ENCODE results near the gene ZNF619. TPM values are rescaled to one million over a fixed set of nuclear protein-coding genes. Genes with fewer than 3 reads are reported as not detected.

Gene ZNF619
- polyA plus RNA-seq, 3 donors: 1.0 to 1.6 (median 1.3) TPM

DNA sequence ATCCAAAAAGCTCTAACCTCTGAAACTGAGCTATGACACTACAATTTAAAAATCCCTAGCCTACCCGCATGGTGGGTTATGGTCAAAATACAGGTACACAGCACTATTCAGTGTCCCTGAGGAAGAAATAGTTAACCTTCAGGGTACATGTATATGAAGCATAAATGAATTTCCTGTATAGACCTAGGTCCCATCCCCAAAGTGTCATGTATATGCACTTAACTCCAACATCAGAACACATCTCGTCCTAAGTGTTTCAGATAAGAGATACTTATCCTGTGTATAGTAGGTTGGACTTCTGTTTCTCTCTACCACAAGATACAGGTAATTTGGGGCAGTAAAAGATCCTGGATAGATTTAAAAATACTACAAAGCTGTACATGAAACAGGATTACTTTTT, 13.3 kb upstream of the ZNF619 start:
- WGBS, 3 donors: 90 to 96% (median 90%) methylated on average over 2 of the region's 2 CpGs
- H3K27ac ChIP-seq (ENCODE audit: low read depth, low read length): no peak overlapping the region

- H3K27ac ChIP-seq (ENCODE audit: low read depth, low read length): no peak overlapping the region
- 53 to 71% (median 60%) methylated on average over 9 of the region's 9 CpGs for WGBS, 3 donors
Observed at GRCh38 chr3:40464339-40465110, 12.4 kb upstream of the ZNF619 start.

DNA sequence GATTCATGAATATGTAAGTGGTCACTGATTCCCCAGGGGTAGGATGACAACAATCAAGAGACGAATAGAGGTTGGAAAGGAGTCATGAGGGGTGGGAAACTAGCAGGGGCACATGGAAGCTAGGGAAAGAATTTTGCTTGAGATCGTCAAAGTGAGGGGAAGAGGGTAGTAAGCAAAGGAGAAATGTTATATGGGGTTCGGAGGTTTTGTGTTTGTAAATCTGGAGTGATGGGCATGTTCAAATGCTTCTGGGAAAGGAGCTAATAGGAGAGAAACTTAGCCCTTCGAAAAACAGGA, 11.9 kb upstream of the ZNF619 start:
- 80 to 81% (median 81%) methylated on average over 4 of the region's 4 CpGs for WGBS, 3 donors
- no peak overlapping the region for H3K27ac ChIP-seq (ENCODE audit: low read depth, low read length)

DNA sequence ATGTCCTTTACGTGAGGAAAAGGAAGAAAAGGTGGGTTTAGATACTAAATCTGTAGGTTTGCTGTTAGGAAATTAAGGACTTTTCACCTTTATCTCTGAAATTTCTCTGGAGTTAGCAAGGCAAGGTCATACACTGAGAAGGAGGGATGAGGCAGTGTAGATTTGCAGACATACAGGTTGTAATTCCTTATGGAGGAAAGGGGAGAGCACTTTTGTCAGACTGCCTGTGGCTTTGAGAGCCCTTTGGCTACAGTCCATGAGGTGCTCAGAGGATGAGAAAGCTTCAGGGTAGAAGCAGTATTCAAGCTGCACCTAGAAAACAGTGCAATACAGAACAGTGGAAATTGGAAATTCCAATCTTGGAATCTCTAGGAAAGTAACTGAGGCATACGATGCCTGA, 11.5 kb upstream of the ZNF619 start:
- 82 to 94% (median 83%) methylated on average over 2 of the region's 2 CpGs for WGBS, 3 donors

GRCh38 chr3:40468018-40468417, 8.9 kb upstream of the ZNF619 start:
- WGBS, 3 donors: 51 to 90% (median 89%) methylated on average over 4 of the region's 4 CpGs
- H3K27ac ChIP-seq (ENCODE audit: low read depth, low read length): no peak overlapping the region

More for the DNA sequence above, 11.5 kb upstream of the ZNF619 start:
- no peak overlapping the region for H3K27ac ChIP-seq (ENCODE audit: low read depth, low read length)

DNA sequence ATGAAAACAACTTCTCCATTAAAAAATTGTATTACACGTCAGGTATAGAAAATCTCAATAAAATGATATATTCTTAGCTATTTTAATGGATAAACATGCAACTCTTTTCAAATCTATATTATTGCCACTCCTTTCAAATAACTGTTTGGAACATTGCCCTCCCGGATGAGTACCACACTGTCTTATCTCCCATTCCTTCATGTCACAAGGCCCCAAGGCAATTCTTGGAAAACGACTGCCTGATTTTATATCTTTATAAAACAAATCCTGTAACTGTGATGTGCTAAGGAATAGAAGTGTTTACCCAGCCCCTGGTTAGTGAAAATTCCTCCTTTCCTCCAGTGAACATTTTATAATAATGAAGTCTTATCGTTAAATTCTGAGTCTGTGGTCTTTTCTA, 6.2 kb upstream of the ZNF619 start:
- H3K27ac ChIP-seq (ENCODE audit: low read depth, low read length): no peak overlapping the region
- WGBS, 3 donors: 79 to 90% (median 87%) methylated on average over 4 of the region's 4 CpGs

DNA sequence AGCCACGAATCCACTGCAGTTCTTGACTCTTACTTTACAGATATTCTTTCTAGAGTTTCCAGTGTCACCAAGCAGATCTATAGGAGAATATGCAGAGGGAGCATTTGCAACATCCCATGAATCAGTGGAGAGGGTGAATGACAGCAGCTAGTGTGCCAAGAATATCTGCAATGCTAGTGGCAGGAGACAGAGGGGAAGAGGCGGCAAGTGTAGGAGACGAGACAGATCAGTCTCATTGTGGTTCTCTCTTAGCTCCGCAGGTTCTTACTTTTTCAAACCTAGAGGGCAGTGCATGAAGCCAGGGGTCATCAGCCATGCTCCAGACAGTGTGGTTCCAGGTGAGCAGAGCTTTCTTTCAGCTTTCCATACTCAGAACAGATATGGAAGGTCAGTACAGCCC, 744 bp downstream of the ZNF619 start:
- H3K27ac ChIP-seq (ENCODE audit: low read depth, low read length): no peak overlapping the region
- WGBS, 3 donors: 41 to 46% (median 46%) methylated on average over 4 of the region's 4 CpGs

DNA sequence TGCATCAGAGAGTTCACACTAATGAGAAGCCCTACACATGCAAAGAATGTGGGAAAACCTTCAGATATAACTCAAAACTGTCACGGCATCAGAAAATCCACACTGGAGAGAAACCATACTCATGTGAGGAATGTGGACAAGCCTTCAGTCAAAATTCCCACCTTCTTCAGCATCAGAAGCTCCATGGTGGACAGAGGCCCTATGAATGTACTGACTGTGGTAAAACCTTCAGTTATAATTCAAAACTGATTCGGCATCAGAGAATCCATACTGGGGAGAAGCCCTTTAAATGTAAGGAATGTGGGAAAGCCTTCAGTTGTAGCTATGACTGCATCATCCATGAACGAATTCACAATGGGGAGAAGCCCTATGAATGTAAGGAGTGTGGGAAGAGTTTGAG, 10.2 kb downstream of the ZNF619 start:
- WGBS, 3 donors: 97 to 98% (median 97%) methylated on average over 3 of the region's 3 CpGs

GRCh38 chr3:40490916-40491315, 14.0 kb downstream of the ZNF619 start:
- WGBS, 3 donors: 90 to 95% (median 91%) methylated on average over 5 of the region's 5 CpGs
- H3K27ac ChIP-seq (ENCODE audit: low read depth, low read length): no peak overlapping the region

More for the DNA sequence above, 10.2 kb downstream of the ZNF619 start:
- no peak overlapping the region for H3K27ac ChIP-seq (ENCODE audit: low read depth, low read length)

DNA sequence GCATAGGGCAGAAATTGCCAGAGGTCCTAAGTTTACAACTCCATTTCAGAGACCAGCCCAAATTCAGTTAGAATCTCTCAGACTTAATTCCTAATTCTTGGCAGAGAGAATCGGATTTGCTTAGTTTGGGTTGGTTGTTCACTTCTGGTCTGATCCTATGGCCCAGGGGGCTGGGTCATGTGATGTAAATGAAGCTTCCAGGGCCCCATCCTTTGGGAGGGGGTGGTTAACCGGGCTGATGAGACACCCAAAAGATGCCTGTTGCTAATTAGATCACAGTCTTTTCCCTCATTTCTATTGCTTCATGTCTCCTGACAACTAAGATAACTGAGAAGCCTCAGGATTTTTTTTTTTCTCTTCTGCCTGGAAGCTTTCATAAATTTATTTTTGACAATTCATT, 17.8 kb downstream of the ZNF619 start:
- 33 to 63% (median 61%) methylated on average over 2 of the region's 2 CpGs for WGBS, 3 donors

DNA sequence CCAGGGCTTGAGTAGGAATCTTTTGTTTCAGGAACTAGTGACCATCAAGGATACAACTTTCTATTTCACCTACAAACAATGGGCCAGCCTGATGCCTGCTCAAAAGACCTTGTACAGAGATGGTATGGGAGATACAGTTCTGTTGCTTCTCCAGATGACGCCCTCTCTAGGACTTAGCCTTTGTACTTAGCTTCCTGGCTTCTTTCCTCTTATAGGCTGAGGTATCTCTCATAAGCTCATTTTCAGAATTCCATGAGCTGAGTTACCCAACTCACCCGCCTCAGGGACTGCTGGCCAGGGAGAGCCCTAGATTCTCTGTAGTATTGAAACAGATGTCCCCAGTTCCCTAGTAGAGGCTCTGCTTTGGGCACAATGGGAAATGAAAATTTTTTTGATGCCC, 20.4 kb downstream of the ZNF619 start:
- WGBS, 3 donors: 84 to 93% (median 87%) methylated on average over 2 of the region's 2 CpGs
- no peak overlapping the region for H3K27ac ChIP-seq (ENCODE audit: low read depth, low read length)

More for the DNA sequence above, 17.8 kb downstream of the ZNF619 start:
- H3K27ac ChIP-seq (ENCODE audit: low read depth, low read length): no peak overlapping the region

DNA sequence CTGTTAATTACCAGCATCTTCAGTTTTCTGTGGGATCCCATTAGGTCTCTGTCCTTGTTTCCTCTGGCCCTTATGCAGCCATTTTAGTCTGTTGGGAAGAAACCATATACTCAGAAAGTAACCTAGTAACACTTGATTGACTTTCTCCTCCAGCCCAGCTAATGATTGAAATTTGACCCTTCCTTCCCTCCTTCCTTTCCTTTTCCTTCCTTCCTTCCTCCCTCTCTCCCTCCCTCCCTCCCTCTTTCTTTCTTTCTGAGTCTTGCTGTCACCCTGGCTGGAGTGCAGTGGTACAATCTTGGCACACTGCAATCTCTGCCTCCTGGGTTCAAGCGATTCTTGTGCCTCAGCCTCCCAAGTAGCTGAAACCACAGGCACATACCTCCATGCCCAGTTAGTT, 23.0 kb downstream of the ZNF619 start:
- 90 to 96% (median 95%) methylated on average over 1 of the region's 1 CpG for WGBS, 3 donors
- no peak overlapping the region for H3K27ac ChIP-seq (ENCODE audit: low read depth, low read length)

DNA sequence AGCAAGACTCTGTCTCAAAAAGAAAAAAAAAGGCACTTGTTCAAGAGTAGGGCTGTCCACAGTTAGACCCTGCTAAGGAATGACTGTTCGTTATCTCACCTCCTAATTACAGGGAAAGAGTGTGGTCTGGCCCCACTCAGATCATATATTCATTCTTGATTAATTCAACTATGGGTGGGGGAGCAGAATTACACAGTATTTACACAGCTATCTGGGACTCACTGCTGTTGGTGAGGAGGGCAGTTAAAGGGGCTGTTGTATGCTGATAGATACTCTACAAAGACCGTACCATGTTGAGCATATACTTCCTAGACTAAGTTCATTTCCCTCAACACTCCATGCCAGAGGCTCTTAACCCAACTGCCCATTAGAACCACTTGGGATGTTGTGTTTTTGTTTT, 25.1 kb downstream of the ZNF619 start:
- H3K27ac ChIP-seq (ENCODE audit: low read depth, low read length): no peak overlapping the region
- WGBS, 3 donors: 90 to 98% (median 93%) methylated on average over 2 of the region's 2 CpGs

- H3K27ac ChIP-seq (ENCODE audit: low read depth, low read length): no peak overlapping the region
- WGBS, 3 donors: 60 to 74% (median 62%) methylated on average over 5 of the region's 5 CpGs
Observed at GRCh38 chr3:40504636-40505430, 27.9 kb downstream of the ZNF619 start.

GRCh38 chr3:40505599-40506462, 28.9 kb downstream of the ZNF619 start, which contains the start of gene ZNF620:
TSS of gene ZNF620 (plus strand) at chr3:40506039. CDS start at chr3:40506353, 314 bp downstream.
- no peak within 1 kb of the TSS for H3K27ac ChIP-seq (ENCODE audit: low read depth, low read length)
- 4 to 8% (median 6%) methylated on average over 44 of the region's 44 CpGs for WGBS, 3 donors

DNA sequence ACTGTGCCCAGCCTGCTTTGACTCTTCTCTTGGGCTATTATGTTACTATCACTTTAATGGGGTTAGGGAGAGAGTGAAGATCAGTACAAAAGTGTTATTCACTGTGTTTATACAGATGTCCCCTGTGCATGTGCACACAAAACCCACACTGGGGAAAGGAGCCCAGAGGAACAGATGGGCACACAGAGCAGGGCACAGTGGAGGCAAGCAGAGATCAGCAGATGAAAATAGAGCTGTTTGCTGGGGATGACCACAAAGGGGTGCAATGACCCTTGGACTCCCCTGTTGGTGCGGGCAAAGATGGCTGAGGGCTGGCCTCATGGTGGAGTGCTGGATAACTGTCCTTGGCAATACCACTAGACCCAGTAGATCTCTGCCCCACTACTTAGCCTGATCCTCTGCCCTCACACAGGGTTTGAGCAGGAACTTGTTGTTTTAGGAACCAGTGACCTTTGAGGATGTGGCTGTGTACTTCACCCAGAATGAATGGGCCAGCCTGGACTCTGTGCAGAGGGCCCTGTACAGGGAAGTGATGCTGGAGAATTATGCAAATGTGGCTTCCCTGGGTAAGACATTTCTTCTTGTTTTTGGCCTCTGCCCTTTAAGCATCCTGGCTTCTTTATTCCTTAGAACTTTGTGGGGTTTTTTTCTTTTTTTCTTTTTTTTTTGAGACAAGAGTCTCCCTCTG, 34.3 kb downstream of the ZNF619 start:
- WGBS, 3 donors: 97 to 100% (median 100%) methylated on average over 1 of the region's 1 CpG
- no peak overlapping the region for H3K27ac ChIP-seq (ENCODE audit: low read depth, low read length)

- H3K27ac ChIP-seq (ENCODE audit: low read depth, low read length): no peak overlapping the region
- 88 to 91% (median 89%) methylated on average over 5 of the region's 5 CpGs for WGBS, 3 donors
Observed at GRCh38 chr3:40516201-40516600, 39.3 kb downstream of the ZNF619 start.

- 73 to 91% (median 90%) methylated on average over 1 of the region's 1 CpG for WGBS, 3 donors
- H3K27ac ChIP-seq (ENCODE audit: low read depth, low read length): no peak overlapping the region
Observed at GRCh38 chr3:40518067-40518466, 41.1 kb downstream of the ZNF619 start.
